Measurements from ENCODE around the gene TP53AIP1. TPM values are rescaled to one million over a fixed set of nuclear protein-coding genes. Genes with fewer than 3 reads are reported as not detected.
A peak's percentile ranks its signal among the peaks of the same experiment; 100 is the strongest.
"Not testable (repeated sequence)": the region's sequence is repeated elsewhere in the genome, so short reads cannot be mapped to it uniquely, and the experiment has no call there.

Gene TP53AIP1
- total RNA-seq, 2 donors from 2014 or later, result not detected

- Mint-ChIP-seq H3K27me3 (peaks cover 43% of the 10 kb centered on the region), H3K27ac (peak overlapping the region; percentile 37), H3K4me1 (peaks cover 9% of the 10 kb centered on the region), H3K36me3 (ENCODE audit: low read depth) (no peaks in the 10 kb centered on the region), H3K4me3 (peak overlapping the region; percentile 82)
- ATAC-seq, result no peak
- DNase-seq, result no peak
- no peaks in the 10 kb centered on the region for H3K9me3 ChIP-seq (ENCODE audit: control insufficient read depth, low read length, poor library complexity, severe bottlenecking)
Measured at GRCh38 chr11:128927683-128928336, 14.9 kb downstream of the TP53AIP1 start.

- Mint-ChIP-seq H3K27me3 (peaks cover 43% of the 10 kb centered on the region), H3K27ac (no peak overlapping the region), H3K4me1 (peaks cover 9% of the 10 kb centered on the region), H3K36me3 (ENCODE audit: low read depth) (no peaks in the 10 kb centered on the region), H3K4me3 (no peak overlapping the region)
- DNase-seq, result no peak
- H3K9me3 ChIP-seq (ENCODE audit: control insufficient read depth, low read length, poor library complexity, severe bottlenecking), result no peaks in the 10 kb centered on the region
- ATAC-seq, result no peak
Measured at GRCh38 chr11:128927108-128927461, 15.6 kb downstream of the TP53AIP1 start.

DNA sequence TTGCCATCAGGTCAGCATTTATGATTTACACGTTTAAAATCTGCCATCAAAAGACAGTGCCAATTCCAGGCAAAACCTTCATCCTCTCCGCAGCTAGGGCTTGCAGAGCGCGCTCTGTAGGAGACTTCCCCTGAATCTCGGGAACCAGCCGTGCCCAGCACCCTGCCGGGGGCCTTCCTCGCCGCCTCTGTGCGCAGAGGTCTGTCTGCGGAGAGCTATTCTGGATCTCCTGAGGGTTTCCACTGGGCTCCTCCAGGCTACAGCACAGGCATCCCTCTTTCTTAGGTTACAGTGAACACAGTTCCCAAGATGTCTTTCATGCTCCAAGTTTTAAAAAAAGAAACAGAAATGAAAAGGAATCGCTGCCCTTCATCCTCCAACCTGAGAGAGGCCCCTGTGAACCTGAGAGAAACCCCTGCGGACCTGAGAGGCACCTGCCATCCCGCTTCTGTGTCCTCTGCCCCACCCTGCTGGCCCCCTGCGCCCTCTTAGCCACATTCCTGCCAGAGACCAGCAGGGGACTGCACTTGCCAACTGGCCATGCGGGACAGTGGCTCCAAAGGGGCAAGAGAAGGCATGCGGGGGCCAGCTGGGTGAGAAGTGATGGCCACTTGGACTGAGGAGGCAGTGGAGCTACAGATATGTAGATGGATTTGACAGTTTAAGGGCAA, 16.1 kb downstream of the TP53AIP1 start:
- DNase-seq (no peak), ATAC-seq (no peak)
- H3K4me3 Mint-ChIP-seq, result no peak overlapping the region
- peaks cover 42% of the 10 kb centered on the region for H3K27me3 Mint-ChIP-seq
- H3K9me3 ChIP-seq (ENCODE audit: control insufficient read depth, low read length, poor library complexity, severe bottlenecking), result no peaks in the 10 kb centered on the region
- H3K27ac Mint-ChIP-seq, result no peak overlapping the region
- no peaks in the 10 kb centered on the region for H3K36me3 Mint-ChIP-seq (ENCODE audit: low read depth)
- peaks cover 9% of the 10 kb centered on the region for H3K4me1 Mint-ChIP-seq

DNA sequence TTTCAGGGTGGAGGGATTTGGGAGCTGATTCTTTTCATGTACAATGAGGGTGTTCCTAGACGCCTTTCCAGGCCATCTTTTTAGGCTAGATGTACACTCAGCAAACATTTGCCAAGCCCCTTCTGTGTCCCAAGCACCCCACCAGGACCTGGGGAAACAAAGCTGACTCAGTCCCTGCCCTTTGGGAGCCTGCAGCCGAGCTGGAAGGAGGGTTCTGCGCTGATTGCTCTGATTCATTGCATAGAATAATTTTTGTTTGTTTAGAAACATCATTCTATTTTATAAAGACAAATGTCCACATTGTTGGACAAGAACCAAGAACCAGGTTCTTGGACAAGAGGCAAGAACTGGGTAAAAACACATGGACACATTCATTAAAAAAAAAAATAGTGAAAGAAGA, 16.7 kb downstream of the TP53AIP1 start:
- Mint-ChIP-seq H3K27ac (no peak overlapping the region), H3K4me1 (peaks cover 9% of the 10 kb centered on the region), H3K27me3 (peaks cover 42% of the 10 kb centered on the region), H3K4me3 (no peak overlapping the region), H3K36me3 (ENCODE audit: low read depth) (no peaks in the 10 kb centered on the region)
- ATAC-seq (no peak), DNase-seq (no peak)
- H3K9me3 ChIP-seq (ENCODE audit: control insufficient read depth, low read length, poor library complexity, severe bottlenecking), result no peaks in the 10 kb centered on the region

GRCh38 chr11:128925250-128925600, 17.4 kb downstream of the TP53AIP1 start:
- H3K4me3 Mint-ChIP-seq, result no peak overlapping the region
- no peaks in the 10 kb centered on the region for H3K36me3 Mint-ChIP-seq (ENCODE audit: low read depth)
- H3K4me1 Mint-ChIP-seq, result peaks cover 9% of the 10 kb centered on the region
- H3K27ac Mint-ChIP-seq, result no peak overlapping the region
- no peak for ATAC-seq
- DNase-seq, result no peak
- peaks cover 50% of the 10 kb centered on the region for H3K27me3 Mint-ChIP-seq
- no peaks in the 10 kb centered on the region for H3K9me3 ChIP-seq (ENCODE audit: control insufficient read depth, low read length, poor library complexity, severe bottlenecking)

DNA sequence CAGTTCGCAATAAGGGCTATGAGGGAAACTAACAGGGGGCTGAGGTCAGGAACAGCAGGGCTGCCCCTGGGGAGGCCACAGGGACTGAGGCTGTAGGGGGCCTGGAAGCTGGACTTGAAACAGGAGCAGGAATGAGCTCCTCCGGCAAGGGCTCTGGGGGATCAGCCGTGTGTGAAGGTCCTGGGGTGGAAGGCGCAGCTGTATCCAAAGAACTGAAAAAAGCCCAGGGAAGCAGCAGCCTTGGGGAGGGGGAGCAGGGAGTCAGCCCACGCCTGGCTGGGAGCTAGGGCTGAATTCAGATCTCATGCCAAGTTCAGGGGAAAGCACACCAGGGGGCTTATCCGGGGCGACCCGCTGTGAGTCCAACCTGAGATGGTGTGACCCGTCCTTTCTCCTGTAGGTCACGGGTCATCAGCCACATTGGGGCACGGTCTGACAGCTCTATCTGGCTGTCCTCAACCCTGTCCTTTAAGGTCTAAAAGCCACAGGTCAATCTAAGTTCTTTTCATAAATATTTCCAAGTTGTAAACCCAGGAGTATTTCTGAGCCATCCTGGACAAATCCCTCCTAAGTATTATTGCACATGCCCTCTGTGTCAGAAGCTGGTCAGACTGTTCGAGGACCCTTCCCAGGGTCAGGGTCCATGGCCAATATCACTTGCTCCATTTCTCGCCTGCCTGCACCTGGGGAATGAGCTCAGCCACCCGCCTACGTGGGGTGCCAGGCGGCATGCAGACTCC, 18.0 kb downstream of the TP53AIP1 start:
- no peaks in the 10 kb centered on the region for H3K36me3 Mint-ChIP-seq (ENCODE audit: low read depth)
- no peak overlapping the region for H3K27ac Mint-ChIP-seq
- H3K4me3 Mint-ChIP-seq, result no peak overlapping the region
- ATAC-seq (no peak), DNase-seq (no peak)
- no peaks in the 10 kb centered on the region for H3K9me3 ChIP-seq (ENCODE audit: control insufficient read depth, low read length, poor library complexity, severe bottlenecking)
- H3K27me3 Mint-ChIP-seq, result peaks cover 50% of the 10 kb centered on the region
- H3K4me1 Mint-ChIP-seq, result peaks cover 9% of the 10 kb centered on the region

- no peak overlapping the region for H3K27ac Mint-ChIP-seq
- peaks cover 50% of the 10 kb centered on the region for H3K27me3 Mint-ChIP-seq
- ATAC-seq (no peak), DNase-seq (no peak)
- no peak overlapping the region for H3K4me3 Mint-ChIP-seq
- H3K36me3 Mint-ChIP-seq (ENCODE audit: low read depth), result no peaks in the 10 kb centered on the region
- peaks cover 8% of the 10 kb centered on the region for H3K4me1 Mint-ChIP-seq
- H3K9me3 ChIP-seq (ENCODE audit: control insufficient read depth, low read length, poor library complexity, severe bottlenecking), result no peaks in the 10 kb centered on the region
Measured at GRCh38 chr11:128924104-128924503, 18.6 kb downstream of the TP53AIP1 start.

GRCh38 chr11:128921793-128922192, 20.9 kb downstream of the TP53AIP1 start:
- no peak overlapping the region for H3K4me3 Mint-ChIP-seq
- no peak overlapping the region for H3K27ac Mint-ChIP-seq
- ATAC-seq, result no peak
- no peaks in the 10 kb centered on the region for H3K9me3 ChIP-seq (ENCODE audit: control insufficient read depth, low read length, poor library complexity, severe bottlenecking)
- no peak for DNase-seq
- peaks cover 3% of the 10 kb centered on the region for H3K4me1 Mint-ChIP-seq
- peaks cover 60% of the 10 kb centered on the region for H3K27me3 Mint-ChIP-seq
- H3K36me3 Mint-ChIP-seq (ENCODE audit: low read depth), result peaks cover 2% of the 10 kb centered on the region

GRCh38 chr11:128920666-128921065, 22.0 kb downstream of the TP53AIP1 start:
- no peak overlapping the region for H3K27ac Mint-ChIP-seq
- H3K4me3 Mint-ChIP-seq, result no peak overlapping the region
- H3K27me3 Mint-ChIP-seq, result peaks cover 54% of the 10 kb centered on the region
- H3K9me3 ChIP-seq (ENCODE audit: control insufficient read depth, low read length, poor library complexity, severe bottlenecking), result no peaks in the 10 kb centered on the region
- DNase-seq (no peak), ATAC-seq (no peak)
- H3K4me1 Mint-ChIP-seq, result peaks cover 3% of the 10 kb centered on the region
- peaks cover 4% of the 10 kb centered on the region for H3K36me3 Mint-ChIP-seq (ENCODE audit: low read depth)

GRCh38 chr11:128919635-128920034, 23.0 kb downstream of the TP53AIP1 start:
- not testable (repeated sequence) for H3K9me3 ChIP-seq (ENCODE audit: control insufficient read depth, low read length, poor library complexity, severe bottlenecking); ATAC-seq; DNase-seq; H3K27ac Mint-ChIP-seq; H3K4me1 Mint-ChIP-seq; H3K4me3 Mint-ChIP-seq; H3K36me3 Mint-ChIP-seq (ENCODE audit: low read depth)
- H3K27me3 Mint-ChIP-seq, result peaks cover 58% of the 10 kb centered on the region

DNA sequence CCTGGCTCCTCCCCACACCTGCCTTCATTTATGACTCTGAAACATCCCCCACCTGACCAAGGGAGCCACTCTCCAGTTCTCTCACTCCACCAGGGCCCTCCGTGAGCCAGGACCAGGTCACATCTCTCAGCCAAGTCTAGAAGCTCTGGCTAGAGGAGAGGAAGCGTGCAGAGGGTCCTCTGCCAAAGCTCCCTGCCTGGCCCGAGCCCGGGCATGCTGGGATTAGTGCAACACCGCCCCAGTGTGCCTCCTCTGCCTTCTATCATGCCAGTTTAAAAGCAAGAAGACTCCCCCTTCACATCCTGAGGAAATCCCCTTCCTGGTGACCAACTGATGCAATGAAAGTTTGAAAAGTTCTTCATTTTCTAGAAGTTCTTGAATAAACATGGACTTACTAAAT, 23.5 kb downstream of the TP53AIP1 start:
- ATAC-seq (no peak), DNase-seq (no peak)
- Mint-ChIP-seq H3K4me3 (no peak overlapping the region), H3K4me1 (peaks cover 3% of the 10 kb centered on the region), H3K27me3 (peaks cover 57% of the 10 kb centered on the region), H3K27ac (no peak overlapping the region), H3K36me3 (ENCODE audit: low read depth) (peaks cover 5% of the 10 kb centered on the region)
- no peaks in the 10 kb centered on the region for H3K9me3 ChIP-seq (ENCODE audit: control insufficient read depth, low read length, poor library complexity, severe bottlenecking)

DNA sequence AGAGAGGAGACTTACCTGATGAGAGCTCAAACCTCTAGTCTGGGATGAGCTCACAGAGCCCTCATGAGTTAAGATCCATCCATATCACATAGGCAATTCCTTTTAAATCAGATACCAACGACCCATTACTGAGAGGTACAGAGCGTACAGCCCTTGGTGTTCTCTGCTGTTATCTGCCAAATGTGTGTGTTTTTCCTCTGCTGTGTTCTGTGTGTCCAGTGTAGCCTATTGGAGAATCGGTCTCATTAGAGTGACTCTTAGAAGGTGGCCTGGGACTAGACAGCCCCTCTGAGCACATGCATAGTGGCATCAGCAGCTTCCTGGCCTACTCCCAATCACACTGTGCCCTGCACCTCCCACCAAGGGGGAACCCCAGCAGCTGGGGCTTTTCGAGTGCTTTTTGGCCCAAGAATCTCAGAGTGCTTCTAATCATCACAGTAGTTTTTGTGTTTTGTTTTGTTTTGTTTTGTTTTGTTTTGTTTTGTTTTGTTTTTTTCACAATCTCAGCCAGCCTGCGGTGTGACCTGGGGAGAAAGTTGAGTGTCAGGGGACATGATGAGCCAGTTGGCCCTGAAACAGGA, 25.4 kb downstream of the TP53AIP1 start:
- Mint-ChIP-seq H3K27ac (no peak overlapping the region), H3K36me3 (ENCODE audit: low read depth) (peaks cover 5% of the 10 kb centered on the region), H3K27me3 (peaks cover 56% of the 10 kb centered on the region), H3K4me1 (peaks cover 3% of the 10 kb centered on the region), H3K4me3 (no peak overlapping the region)
- no peaks in the 10 kb centered on the region for H3K9me3 ChIP-seq (ENCODE audit: control insufficient read depth, low read length, poor library complexity, severe bottlenecking)
- no peak for DNase-seq
- ATAC-seq, result no peak

DNA sequence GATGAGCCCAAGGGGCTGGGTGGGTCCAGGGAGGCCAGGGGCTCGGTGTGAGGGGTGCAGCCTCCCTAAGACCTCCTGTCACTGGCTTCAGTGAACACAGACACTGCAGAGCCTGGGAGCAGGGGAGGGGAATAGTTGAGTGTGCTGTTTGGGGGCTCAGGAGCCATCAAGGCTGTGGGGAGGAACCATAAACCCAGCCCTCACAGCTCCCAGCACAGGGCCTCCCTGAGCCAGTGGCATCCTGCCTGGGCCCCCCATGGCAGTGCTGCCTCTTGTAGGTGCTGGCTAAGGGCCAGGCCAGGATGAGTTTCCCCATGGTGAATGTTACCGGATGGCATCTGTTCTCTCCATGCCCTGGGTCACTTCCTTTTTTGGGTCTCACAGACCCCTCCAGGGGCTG, 26.0 kb downstream of the TP53AIP1 start:
- Mint-ChIP-seq H3K27me3 (peaks cover 54% of the 10 kb centered on the region), H3K4me3 (no peak overlapping the region), H3K27ac (no peak overlapping the region), H3K4me1 (peaks cover 3% of the 10 kb centered on the region), H3K36me3 (ENCODE audit: low read depth) (peaks cover 5% of the 10 kb centered on the region)
- no peaks in the 10 kb centered on the region for H3K9me3 ChIP-seq (ENCODE audit: control insufficient read depth, low read length, poor library complexity, severe bottlenecking)
- ATAC-seq (no peak), DNase-seq (no peak)

All from T-helper 17 cell (primary cell).